ENCODE results near the gene CIITA. TPM values are rescaled to one million over a fixed set of nuclear protein-coding genes. Genes with fewer than 3 reads are reported as not detected.

Gene CIITA
- total RNA-seq, 2 donors from 2014 or later, result 4.9 to 10.2 TPM

GRCh38 chr16:10980813-10981212 is 103.8 kb downstream of the CIITA start:
- ATAC-seq (no peak), DNase-seq (no peak)
- intact Hi-C loops (cut with DNase I, micrococcal nuclease), result no loop called here

GRCh38 chr16:10981697-10982216 is 104.8 kb downstream of the CIITA start:
- ATAC-seq, result peak; percentile 54
- intact Hi-C loops (cut with DNase I, micrococcal nuclease), result no loop called here
- DNase-seq, result no peak

- ATAC-seq (no peak), DNase-seq (no peak)
- intact Hi-C loops (cut with DNase I, micrococcal nuclease), result no loop called here
Observed at GRCh38 chr16:10982465-10983150, 105.6 kb downstream of the CIITA start.

- intact Hi-C loops (cut with DNase I, micrococcal nuclease), result no loop called here
- DNase-seq (peak in 1 of 2 donors; percentile 41), ATAC-seq (peak; percentile 77)
Observed at GRCh38 chr16:10983159-10983558, 106.2 kb downstream of the CIITA start.

GRCh38 chr16:10984509-10984908 is 107.5 kb downstream of the CIITA start:
- intact Hi-C loops (cut with DNase I, micrococcal nuclease), result no loop called here
- ATAC-seq (no peak), DNase-seq (no peak)

Other genes with a start within 250 kb of the CIITA start
- under 1 TPM; 0.50 to 0.52 TPM for gene TEKT5, start 182.3 kb upstream of the CIITA start, total RNA-seq
- 10 to 100 TPM; 24.2 to 29.3 TPM for gene NUBP1, start 133.4 kb upstream of the CIITA start, total RNA-seq
- gene TVP23A, start 58.4 kb upstream of the CIITA start, total RNA-seq, result under 1 TPM in 1 of 2 donors, not detected in 1; 0.78 TPM
- 10 to 100 TPM; 22.9 to 24.6 TPM for gene DEXI, start 65.3 kb downstream of the CIITA start, total RNA-seq
- 10 to 100 TPM; 27.3 to 41.6 TPM for gene CLEC16A, start 67.4 kb downstream of the CIITA start, total RNA-seq